Measurements from ENCODE around the gene MCF2L2.

DNA sequence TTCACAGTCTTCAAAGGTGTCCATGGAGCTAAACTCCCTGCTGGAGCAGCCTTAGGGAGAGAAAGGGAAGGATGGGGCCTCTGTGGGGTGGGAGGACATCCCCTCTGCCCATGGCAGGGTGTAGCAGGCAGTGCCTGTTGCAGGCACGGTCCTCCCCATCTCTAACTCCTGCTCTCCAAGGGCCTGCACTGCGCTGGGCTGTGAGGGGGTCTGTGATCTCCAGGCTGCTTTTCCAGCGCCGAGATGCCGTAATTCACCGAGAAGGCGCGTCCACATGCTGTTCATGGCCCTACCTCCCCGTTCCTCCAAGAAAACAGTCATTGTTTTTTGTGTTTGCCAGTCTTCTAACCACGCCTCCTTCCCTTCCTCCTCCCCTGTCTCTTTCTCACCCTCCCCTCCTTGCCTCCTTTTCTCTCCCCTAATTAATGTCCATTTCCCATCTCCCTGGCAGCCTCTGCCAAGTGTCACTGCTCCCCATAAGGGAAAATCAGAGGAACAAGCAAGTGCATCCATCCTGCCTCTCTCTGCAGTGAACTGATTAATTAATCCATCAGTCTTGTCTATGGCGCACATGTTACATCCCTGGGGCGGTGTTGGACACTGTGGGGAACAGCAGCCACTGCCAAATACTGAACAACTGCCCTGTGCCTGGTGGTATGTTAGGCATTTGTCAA, 248.2 kb downstream of the MCF2L2 start:
- TF ChIP-seq POLR2A (conservative IDR thresholded peaks at IDR 0.05) (no peak), JUND (IDR thresholded peaks at IDR 0.05; ENCODE audit: borderline replicate concordance, low read depth, low read length) (no peak), JUND (tag; IDR thresholded peaks at IDR 0.05; ENCODE audit: borderline replicate concordance, low read depth, low read length) (no peak)
